HPDE6-E6E7 (cell line): ENCODE results near the gene EML6.
"Not testable (repeated sequence)": the region's sequence is repeated elsewhere in the genome, so short reads cannot be mapped to it uniquely, and the experiment has no call there.

Experiments used
- DNase-seq: peaks from one replicate; pipeline ENCODE4 v3.0.0; 2011; ENCODE audit warnings: missing footprints; ENCODE audit errors: extremely low spot score

Gene EML6

GRCh38 chr2:54964816-54965215, 241.4 kb downstream of the EML6 start:
- DNase-seq: no peak

GRCh38 chr2:54965425-54965824, 242.0 kb downstream of the EML6 start:
- DNase-seq: no peak

GRCh38 chr2:54966165-54966832, 242.8 kb downstream of the EML6 start:
- no peak for DNase-seq

DNA sequence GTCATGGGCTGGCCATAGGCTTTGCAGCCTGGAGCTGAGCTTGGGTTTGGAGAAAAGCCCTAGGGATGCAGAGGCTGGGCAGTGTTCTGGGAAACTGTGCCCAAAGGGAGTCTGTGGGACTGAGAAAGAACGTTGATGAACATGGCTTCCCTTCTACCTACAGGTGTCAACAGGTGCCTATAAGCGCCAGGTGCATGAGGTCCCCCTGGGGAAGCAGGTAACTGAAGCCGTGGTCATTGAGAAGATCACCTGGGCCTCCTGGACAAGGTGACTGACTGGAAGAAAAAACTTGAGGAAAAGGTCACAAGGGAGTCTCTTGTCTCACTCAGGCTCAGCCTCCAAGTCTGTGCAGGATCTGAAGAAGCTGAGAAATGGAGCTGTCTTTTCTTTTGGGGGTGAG, 243.4 kb downstream of the EML6 start:
- no peak for DNase-seq

DNA sequence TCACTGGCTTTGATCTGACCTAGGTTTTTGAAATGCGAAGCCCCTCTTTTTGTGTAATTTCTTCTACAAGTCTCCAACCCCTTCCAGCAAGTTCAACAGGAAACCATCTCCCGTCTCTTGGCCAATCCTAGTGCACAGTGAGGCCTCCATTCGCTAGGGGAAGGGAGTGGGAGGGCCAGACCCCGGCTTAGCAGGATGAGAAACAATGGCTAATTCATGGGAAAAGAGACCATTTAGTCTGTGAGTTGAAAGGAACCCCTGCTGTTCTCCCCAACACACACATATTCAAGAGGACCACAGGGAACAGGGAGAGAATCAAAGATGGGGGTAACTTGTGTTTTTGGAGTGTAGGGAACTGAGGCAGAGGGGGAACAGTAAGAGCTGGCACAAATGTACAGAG, 243.8 kb downstream of the EML6 start:
- no peak for DNase-seq

DNA sequence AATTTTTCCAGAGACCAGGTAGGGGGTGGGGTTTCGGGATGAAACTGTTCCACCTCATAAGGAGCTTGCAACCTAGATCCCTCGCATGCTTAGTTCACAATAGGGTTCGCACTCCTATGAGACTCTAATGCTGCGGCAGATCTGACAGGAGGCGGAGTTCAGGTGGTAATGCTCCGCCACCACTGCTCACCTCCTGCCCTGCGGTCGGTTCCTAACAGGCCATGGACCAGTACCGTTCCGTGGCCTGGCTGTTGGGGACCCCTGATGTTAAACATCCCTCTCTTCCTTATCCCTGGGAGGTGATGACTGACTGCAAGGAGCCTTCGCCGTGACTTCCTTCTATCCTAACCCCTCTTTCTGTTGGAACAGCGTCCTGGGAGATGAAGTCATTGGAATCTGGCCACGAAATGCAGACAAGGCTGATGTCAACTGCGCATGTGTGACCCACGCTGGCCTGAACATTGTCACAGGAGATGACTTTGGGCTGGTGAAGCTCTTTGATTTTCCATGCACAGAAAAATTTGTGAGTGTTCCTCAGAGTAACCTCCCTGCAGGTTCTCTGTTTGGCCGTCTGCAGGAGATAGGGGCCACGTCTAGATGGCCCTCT, 244.4 kb downstream of the EML6 start:
- no peak for DNase-seq

- no peak for DNase-seq
Observed at GRCh38 chr2:54968561-54969218, 245.2 kb downstream of the EML6 start.

DNA sequence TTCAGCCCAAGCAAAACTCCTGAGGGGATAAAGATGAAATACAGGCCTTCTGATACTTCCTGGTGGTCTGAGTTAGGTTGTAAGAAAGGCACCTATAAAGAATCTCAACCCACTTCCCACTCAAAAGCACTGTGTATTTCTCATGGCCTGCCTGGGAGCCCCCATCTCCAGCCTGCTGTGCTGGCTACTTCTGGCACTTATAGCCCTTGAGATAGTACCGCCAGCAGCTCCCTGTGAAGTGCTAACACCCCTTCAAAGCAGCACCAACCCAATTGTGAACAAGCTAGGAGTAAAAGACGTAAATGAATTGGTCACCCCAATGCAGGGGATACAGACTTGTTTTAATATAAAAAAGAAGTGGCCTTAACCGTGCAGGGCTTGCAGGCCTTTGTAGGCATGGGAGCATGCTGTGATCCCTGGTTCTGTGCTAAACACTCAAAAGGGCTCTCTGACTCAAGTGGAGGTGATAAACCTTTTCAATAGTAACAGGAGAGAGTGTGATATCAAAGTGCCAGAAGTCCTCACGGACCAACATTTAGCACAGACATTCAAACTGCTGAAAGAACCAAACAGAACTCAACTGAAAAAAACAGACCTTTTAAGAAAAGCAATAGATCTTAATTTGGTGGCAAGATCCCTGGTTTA, 246.0 kb downstream of the EML6 start:
- no peak for DNase-seq

GRCh38 chr2:54969940-54970338, 246.5 kb downstream of the EML6 start:
- DNase-seq: no peak

DNA sequence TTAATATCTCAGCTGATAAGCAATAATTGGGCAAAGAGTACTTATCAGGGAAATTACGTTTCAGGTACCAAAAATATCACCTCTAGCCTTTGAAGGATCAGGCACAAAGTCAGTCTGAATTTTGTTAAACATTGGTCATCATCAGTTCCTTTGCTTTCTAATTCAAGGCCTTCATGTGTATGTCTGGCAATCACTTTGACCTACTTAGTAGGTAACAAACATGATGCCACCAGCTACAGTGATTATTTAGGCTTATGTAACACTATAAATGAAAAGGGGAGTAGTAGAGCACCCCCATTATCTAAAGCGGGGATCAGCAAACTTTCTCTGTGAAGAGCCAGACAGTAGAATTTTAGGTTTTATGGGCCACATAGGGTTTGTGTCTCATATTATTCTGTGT, 251.7 kb downstream of the EML6 start:
- no peak for DNase-seq

DNA sequence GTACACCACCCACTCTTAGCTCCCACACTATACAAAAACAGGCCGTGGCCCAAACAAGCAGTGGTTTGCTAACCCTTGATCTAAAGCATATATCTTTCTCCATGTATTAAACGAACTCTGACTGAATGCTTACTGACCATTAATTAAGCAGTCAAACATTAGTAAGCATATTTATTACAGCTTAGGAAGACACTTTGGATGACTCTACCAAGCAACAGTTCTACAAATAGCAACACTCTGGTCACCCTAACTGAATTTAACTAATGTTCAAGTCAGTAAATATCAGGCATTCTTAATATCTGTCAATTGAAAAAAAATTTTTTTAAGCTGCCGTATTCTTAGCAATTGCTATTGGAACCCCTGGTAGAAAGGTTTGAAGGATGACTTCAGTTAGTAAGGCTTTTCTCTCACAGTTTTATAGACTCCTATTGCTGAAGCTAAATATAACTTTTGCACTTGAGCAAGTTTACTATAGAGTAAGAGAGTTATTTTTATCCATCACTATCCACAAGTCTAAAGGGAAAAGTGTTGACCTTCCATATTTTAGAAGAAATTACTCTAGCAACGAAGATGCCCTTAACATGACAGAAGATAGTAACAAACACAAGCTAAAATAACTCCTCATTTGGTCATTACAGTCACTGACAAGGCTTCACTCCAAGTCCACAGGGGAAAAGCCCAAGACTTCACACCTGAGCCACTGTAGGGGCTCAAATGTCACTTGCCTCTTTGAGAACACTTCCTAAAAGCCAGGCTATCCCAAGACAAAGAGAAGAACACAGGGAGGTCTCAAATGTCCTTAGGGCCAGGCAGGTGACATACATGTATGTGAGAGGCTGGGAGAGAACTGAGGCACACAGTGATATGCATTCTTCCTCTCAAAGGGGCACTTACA, 252.4 kb downstream of the EML6 start:
- DNase-seq: no peak

DNA sequence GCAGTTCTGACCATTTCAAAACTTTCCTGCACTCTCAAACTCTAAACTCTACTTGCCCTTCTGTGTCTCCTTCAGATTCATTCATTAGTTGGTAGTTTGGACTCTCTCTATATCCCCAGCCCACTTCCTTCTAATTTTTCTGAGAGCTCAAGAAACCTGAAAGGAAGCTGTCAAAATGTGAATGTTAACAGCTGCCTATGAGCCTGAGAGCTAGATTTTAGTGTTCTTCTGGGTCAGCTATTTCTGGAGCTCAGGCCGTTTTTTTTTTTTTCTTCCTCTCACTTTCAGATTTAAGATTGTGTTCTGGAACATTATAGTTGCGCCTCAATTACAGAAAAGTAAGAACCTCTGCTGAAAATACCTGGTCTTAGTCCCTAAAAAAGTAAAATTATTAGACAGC, 253.7 kb downstream of the EML6 start:
- no peak for DNase-seq

- DNase-seq: no peak
Observed at GRCh38 chr2:54979321-54980044, 256.0 kb downstream of the EML6 start.

DNA sequence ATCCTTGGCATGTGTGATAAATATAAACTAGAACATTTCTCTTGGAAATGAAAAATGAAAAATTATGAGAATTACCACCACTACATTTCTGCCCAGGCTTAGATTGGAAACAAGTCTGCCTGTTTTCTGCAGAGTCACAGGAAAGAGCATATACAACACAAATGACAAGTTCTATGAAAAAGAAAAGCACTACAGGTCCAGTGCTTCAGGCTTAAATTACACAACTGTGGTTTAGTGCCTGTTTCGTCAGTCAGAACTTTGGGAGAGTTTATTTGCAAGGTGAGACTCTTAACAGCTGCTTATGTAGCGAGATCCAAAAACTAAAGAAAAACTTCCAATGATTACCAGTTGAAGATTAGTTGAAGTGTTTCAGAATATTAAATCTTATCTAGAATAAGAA, 257.9 kb downstream of the EML6 start:
- no peak for DNase-seq

DNA sequence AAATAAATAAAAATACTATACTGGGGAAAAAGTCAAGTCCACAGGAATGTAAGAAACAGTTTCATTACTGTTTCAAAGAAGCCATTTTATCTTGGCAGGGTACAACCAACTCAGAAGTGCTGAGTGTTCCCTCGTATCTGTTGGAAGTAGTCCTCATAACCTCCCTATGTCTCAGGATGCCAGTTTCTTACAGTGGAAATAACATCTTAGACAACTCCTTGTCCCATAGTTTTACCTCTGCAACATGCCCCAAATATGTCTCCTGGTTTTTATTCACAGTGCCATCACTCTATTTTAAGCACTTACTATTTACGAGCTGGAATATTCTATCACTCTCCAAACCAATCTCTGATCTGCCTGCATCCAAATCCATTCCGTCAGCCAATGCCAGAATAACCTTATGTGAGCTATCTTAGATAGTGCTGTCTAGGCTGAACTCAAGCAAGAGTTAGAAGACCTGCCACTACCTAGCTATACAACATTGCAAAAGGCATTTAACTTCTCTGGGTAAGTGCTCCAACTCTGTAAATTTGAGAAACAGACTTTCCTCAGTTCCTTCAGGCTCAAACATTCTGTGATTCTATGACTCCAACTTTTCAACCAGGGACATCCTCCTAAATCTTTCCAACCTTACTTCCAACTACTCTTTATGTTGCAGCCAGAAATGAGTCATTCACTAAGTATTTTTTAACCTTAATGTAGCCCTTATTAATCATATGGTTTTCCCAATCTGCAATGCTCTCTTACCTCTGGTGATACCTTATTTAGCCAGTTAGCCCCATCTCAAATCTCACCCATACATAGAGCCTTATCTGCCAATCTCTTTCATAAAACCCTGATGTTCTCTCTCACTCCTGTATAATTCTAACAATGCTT, 260.1 kb downstream of the EML6 start:
- peak; percentile 26 for DNase-seq

- DNase-seq: no peak
Observed at GRCh38 chr2:54984476-54984875, 261.0 kb downstream of the EML6 start.

DNA sequence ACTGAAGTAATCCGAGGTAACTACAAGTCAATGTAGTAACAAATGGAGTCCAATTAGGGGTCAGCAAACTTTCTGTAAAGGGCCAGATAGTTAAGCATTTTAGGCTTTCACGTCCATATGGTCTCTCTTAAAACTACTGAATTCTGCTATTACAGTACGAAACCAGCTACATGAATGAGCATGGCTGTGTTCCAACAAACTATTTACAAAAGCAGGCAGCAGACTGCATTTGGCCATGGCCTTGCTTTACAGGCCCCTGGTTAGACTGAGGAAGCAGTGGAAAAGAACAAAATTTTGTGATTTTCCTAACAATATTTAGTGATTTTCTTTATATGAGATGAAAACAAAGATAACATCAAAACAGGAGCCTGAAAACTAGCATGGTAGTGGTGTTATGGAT, 262.8 kb downstream of the EML6 start:
- DNase-seq: no peak

- no peak for DNase-seq
Observed at GRCh38 chr2:54988612-54989011, 265.1 kb downstream of the EML6 start.

DNA sequence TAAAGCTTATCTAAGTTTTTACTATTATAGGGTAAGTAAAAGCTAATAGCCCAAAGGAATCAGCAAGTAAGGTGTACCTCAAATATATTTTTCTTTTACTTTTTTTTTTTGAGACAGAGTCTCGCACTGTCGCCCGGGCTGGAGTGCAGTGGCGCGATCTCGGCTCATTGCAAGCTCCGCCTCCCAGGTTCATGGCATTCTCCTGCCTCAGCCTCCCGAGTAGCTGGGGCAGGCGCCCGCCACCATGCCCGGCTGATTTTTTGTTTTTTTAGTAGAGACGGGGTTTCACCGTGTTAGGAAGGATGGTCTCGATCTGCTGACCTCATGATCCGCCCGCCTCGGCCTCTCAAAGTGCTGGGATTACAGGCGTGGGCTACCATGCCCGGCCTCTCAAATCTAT, 267.2 kb downstream of the EML6 start:
- DNase-seq: not testable (repeated sequence)

DNA sequence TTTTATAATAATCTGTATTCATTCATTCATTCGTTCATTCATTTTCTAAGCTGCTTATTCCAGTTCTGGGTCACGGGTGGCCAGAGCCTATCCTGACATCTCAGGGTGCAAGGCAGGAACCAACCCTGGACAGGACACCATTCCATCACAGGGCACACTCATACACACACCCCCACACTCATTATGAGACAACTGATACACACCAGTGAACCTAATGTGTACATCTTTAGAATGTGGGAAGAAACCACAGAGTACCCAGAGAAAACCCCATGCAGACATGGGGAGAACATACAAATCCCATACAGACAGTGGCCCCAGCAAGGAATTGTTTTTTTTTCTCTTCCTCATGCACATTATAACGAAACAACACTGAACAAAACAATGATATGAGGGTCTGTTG, 272.1 kb downstream of the EML6 start:
- no peak for DNase-seq
